ENCODE data around the gene DBX1. TPM values are rescaled to one million over a fixed set of nuclear protein-coding genes. Genes with fewer than 3 reads are reported as not detected.
A peak's percentile ranks its signal among the peaks of the same experiment; 100 is the strongest.

Gene DBX1
- total RNA-seq, 2 donors from 2014 or later = not detected

DNA sequence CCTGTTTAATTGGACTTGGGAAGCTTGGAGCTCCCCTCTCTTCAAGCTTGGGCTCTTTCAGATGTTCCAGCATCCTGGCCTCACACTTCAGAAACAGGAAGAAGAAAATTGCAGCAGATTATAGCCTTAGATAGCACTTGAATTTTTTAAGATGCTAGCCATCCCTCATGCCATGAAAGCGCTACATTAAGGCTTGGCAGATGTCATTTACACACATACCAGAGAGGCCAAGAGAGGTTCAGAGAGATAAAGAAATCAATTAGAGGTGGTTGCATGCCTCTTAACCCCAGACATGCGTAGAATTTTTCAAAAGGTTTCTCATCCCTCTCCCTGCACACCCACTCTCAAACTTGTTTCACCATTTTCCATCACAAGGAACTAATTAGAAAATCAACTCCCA lies 31.9 kb upstream of the DBX1 start:
- no peaks in the 10 kb centered on the region for H3K9me3 Mint-ChIP-seq
- DNase-seq (no peak), ATAC-seq (replicated peaks in 1 of 2) (no peak)
- no peaks in the 10 kb centered on the region for H3K4me1 Mint-ChIP-seq (ENCODE audit: low read depth)
- H3K36me3 Mint-ChIP-seq (ENCODE audit: insufficient read depth in 2 of 2) = no peaks in the 10 kb centered on the region
- H3K27ac Mint-ChIP-seq = no peak overlapping the region
- H3K27me3 Mint-ChIP-seq (ENCODE audit: low read depth) = peaks cover 21% of the 10 kb centered on the region
- H3K4me3 Mint-ChIP-seq = no peak overlapping the region

DNA sequence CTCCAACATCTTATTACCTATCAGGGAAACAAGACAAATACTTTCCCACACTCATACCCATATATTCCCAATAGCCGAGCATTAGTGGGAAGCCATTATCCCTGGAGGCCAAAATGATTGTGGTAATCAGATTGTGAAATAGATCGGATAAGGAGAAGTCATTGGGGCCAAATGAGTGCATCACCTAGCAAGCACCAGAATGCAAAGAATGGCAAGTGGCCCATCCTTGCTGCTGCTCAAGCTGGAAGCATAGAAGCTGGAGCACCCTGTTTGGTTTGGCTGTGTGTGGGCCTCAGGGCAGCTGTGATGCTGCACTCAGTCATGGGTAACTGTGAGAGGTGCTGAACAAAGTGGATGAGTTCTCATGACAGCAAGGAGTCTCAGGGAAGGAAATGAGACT lies 18.7 kb upstream of the DBX1 start:
- Mint-ChIP-seq H3K27ac (no peak overlapping the region), H3K9me3 (peaks cover 0 to 1% of the 10 kb centered on the region in 2 donors), H3K27me3 (ENCODE audit: low read depth) (peaks cover 55% of the 10 kb centered on the region), H3K4me3 (no peak overlapping the region), H3K4me1 (ENCODE audit: low read depth) (no peaks in the 10 kb centered on the region), H3K36me3 (ENCODE audit: insufficient read depth in 2 of 2) (peaks cover 0 to 1% of the 10 kb centered on the region in 2 donors)
- ATAC-seq (replicated peaks in 1 of 2) (no peak), DNase-seq (no peak)

DNA sequence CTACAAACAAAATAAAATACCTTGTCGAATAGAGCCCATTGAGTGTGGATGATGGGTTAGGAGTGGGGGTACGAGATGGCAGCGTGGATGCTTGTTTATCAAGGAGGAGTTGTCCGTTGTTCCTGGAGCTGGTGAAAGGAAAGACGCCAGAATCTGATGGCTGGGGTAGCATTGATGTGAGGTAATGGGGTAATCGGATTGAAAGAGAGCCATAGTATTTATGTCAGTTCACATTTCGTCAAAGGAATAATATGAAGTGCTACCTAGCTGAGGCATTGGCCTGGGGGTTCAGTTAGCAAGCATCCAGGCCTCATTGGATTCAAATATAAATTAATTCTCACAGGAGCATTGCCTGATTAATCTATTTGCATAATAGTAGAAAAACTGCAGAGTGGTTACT lies 16.9 kb upstream of the DBX1 start:
- DNase-seq (no peak), ATAC-seq (replicated peaks in 1 of 2) (no peak)
- Mint-ChIP-seq H3K27me3 (ENCODE audit: low read depth) (peaks cover 54% of the 10 kb centered on the region), H3K9me3 (peaks cover 0 to 1% of the 10 kb centered on the region in 2 donors), H3K4me1 (ENCODE audit: low read depth) (no peaks in the 10 kb centered on the region), H3K4me3 (no peak overlapping the region), H3K27ac (no peak overlapping the region), H3K36me3 (ENCODE audit: insufficient read depth in 2 of 2) (peaks cover 0 to 1% of the 10 kb centered on the region in 2 donors)

DNA sequence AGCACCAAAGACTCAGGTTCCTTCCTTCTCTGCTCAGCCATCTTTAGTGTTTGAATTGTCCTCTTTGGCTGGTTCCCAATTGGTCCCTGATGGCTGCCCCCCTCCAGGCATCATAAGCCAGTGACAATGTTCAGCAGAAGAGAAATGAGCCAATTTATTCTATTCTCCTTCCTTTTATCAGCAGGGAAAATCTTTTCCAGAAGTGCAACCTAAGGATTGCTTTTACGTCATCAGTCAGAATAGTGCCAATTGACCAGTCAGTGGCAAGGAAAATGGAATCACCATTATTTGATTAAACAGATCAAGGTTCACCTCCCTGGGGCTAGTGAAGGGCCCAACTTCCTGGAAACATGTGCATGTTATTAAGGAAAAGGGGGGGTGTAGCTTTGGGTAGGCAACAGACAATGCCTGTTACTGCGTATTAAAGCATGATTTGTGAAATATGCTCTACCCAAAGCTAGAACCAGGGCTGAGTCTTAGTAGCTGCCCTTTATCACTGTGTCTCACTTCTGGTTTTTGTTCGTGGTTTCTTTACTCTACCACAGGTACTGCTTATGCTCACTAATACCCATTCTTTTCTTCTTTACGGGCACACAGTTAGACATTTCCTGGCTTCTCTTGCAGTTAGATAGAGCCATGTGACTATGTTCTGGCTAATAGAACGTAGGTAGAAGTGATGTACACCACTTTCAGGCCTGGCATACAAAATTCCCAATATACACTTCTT lies 12.6 kb upstream of the DBX1 start:
- Mint-ChIP-seq H3K27ac (no peak overlapping the region), H3K27me3 (ENCODE audit: low read depth) (peaks cover 40% of the 10 kb centered on the region), H3K4me3 (no peak overlapping the region), H3K36me3 (ENCODE audit: insufficient read depth in 2 of 2) (peaks cover 0 to 1% of the 10 kb centered on the region in 2 donors), H3K9me3 (peaks cover 0 to 1% of the 10 kb centered on the region in 2 donors), H3K4me1 (ENCODE audit: low read depth) (no peaks in the 10 kb centered on the region)
- DNase-seq (no peak), ATAC-seq (replicated peaks in 1 of 2) (no peak)

DNA sequence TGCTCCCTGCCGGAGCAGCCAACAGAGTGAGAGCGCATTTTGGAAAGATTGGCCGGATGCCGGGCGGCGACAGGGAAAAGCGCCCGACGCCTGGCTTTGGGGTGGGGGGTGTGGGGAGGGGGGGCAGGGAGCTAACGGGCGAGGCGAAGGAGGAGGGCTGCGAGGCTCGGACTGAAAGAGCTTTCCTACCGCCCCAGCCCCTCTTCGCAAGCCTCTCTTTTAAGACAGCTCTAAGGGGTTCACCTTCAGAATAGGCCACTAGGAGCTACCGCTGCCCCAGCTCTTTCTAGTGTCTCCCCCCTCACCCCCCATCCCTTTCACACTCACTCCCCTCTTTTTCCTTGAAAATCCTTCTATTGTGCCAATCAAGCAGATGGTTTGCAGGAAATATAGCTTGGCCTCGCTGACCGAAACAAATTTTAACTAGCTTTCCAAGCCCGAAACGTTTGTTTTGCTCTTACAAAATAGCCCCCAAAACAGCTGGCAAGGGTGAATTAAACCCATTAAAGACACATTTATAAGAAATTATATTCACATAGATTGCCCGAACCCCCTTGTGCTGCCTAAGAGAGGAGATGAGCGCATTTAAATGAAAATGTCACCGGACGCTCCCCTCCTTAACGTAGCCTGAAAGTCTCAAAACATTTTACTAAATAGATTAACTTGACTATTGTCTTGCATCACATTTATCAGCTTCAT lies 3.7 kb upstream of the DBX1 start:
- Mint-ChIP-seq H3K27me3 (ENCODE audit: low read depth) (peaks cover 90% of the 10 kb centered on the region), H3K4me1 (ENCODE audit: low read depth) (peaks cover 21% of the 10 kb centered on the region), H3K9me3 (no peaks in the 10 kb centered on the region), H3K36me3 (ENCODE audit: insufficient read depth in 2 of 2) (peaks cover 3 to 6% of the 10 kb centered on the region in 2 donors), H3K27ac (no peak overlapping the region), H3K4me3 (peak overlapping the region; percentile 79 to 94)
- peak in 1 of 2 donors; percentile 9 for ATAC-seq (replicated peaks in 1 of 2)
- DNase-seq = no peak

DNA sequence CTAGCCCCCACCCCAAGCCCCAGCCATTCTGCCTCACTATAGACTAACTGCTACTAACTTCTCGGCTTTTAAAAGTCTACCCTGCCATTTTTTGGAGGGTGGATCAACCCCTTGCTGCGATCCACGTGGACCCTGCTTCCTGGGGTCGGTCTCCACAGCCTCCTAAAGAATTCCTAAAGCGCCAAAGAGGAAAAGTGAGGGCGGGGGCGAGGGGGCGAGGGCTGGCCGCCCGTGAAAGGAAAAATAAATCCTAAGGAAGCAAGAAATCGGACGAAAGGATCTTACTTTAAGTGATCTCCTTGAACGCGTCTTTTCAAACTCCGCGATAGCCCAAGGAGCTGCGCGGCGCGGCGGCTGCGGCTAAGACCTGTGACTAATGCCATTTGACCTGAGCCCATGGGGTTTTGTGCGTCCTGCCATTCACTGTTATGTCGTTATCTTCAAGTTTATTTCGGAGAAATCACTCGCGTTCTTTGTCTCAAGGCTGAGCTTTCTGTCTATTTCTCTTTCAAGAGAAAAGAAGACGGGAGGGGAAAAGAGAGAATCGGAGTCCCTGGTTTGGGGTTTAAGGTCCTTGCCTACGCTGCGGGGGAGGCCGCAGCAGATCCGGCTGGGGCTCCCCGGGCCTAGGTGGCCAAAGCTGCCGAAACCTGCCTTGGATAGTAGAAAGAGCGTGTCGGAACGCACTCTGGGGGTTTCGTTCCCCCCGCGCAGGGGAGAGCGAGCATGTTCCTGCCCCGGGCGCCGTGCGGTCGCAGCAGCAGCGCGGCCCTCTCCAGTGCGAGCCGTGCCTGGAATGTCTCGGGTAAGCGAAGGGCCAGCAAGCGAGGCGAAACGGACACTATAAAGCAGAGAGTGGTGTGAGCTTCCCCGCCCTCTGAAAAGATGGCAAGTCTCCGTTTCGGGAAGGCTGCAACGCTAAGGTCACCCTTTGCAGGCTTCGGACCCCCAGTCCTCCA lies 2.8 kb upstream of the DBX1 start:
- Mint-ChIP-seq H3K9me3 (no peaks in the 10 kb centered on the region), H3K36me3 (ENCODE audit: insufficient read depth in 2 of 2) (peaks cover 5 to 7% of the 10 kb centered on the region in 2 donors), H3K4me3 (peak overlapping the region; percentile 79 to 94), H3K27ac (peak overlapping the region; percentile 56), H3K4me1 (ENCODE audit: low read depth) (peaks cover 26% of the 10 kb centered on the region), H3K27me3 (ENCODE audit: low read depth) (peaks cover 92% of the 10 kb centered on the region)
- DNase-seq = peak; percentile 38 to 40
- ATAC-seq (replicated peaks in 1 of 2) = peak; percentile 44 to 58

DNA sequence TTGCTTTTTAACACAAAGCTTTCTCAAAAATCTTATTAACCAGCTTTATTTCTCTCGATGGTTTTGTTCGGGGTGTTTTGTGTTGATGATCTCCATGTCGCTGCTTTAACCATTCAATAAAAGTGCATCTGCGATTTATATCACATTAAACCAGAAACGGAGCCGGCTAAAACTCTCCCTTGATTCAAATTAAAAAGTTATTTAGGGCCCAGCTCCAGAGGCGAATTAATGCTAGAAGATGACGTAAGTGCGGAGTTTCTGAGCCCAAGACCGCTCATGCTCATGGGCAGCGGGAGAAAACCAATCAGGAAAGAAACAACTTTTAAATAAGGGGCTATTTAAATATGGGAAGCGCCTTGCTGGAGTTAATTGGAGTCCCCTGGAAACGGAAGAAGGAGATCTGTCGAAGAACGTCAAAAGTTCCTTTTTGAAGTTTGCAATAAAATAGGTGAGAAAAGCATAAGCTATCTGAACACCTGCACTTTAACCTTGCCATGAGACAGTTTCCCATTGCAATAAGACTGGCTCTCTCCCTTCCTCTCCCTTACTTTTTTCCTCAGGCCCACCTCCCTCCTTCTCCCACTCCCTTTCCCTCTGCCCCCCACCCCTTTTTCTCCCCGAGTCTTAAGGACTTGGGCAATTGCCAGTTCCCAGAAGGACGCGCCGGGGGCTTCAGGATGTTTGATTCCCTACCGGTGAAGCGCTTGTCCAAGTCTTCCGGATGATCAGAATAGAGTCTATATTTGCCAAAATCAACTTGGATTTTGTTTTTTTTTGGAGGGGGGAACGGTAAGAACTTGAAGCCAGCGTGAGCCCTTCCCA lies 1.9 kb upstream of the DBX1 start:
- Mint-ChIP-seq H3K27ac (peak overlapping the region; percentile 80), H3K9me3 (no peaks in the 10 kb centered on the region), H3K4me3 (peak overlapping the region; percentile 29 to 55), H3K4me1 (ENCODE audit: low read depth) (peaks cover 34% of the 10 kb centered on the region), H3K36me3 (ENCODE audit: insufficient read depth in 2 of 2) (peaks cover 5 to 7% of the 10 kb centered on the region in 2 donors), H3K27me3 (ENCODE audit: low read depth) (peaks cover 92% of the 10 kb centered on the region)
- DNase-seq (no peak), ATAC-seq (replicated peaks in 1 of 2) (no peak)

DNA sequence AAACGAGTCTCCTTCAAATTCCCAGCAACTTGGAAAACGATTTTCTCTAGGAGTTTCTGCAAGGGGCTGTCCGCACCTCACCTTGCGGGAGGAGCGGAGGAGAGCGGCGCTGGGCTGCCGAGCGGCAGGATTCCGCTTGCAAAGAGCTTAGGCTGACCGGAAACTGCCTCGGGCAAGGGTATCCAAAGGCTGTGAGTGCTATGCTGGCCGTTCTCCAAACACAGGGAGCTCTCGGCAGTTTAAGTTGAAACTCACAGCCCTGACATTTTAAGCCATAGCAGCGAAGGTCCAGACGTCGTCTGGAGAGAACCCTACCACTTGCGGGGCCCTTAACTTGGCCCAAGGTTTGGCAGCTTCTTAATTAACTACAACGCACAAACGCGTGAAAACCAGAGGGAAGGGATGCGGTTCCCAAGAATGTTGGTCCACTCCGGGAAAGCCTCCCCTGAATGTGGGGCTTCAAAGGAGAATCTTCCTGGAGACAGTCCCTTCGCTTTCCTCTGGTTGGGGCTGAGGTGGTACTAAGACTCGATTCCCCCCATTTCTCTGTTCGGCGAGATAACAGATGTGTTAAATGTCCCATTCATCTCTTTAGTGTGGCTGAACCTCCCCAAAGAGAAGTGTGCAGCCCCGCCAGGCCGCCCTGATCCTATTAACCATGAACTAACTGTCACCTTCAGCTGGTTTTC lies 1.1 kb upstream of the DBX1 start:
- Mint-ChIP-seq H3K9me3 (no peaks in the 10 kb centered on the region), H3K36me3 (ENCODE audit: insufficient read depth in 2 of 2) (peaks cover 5 to 7% of the 10 kb centered on the region in 2 donors), H3K4me1 (ENCODE audit: low read depth) (peaks cover 35% of the 10 kb centered on the region), H3K27me3 (ENCODE audit: low read depth) (peaks cover 87% of the 10 kb centered on the region), H3K4me3 (peak overlapping the region in 1 of 2 donors; percentile 55), H3K27ac (peak overlapping the region; percentile 80)
- ATAC-seq (replicated peaks in 1 of 2) (no peak), DNase-seq (no peak)

DNA sequence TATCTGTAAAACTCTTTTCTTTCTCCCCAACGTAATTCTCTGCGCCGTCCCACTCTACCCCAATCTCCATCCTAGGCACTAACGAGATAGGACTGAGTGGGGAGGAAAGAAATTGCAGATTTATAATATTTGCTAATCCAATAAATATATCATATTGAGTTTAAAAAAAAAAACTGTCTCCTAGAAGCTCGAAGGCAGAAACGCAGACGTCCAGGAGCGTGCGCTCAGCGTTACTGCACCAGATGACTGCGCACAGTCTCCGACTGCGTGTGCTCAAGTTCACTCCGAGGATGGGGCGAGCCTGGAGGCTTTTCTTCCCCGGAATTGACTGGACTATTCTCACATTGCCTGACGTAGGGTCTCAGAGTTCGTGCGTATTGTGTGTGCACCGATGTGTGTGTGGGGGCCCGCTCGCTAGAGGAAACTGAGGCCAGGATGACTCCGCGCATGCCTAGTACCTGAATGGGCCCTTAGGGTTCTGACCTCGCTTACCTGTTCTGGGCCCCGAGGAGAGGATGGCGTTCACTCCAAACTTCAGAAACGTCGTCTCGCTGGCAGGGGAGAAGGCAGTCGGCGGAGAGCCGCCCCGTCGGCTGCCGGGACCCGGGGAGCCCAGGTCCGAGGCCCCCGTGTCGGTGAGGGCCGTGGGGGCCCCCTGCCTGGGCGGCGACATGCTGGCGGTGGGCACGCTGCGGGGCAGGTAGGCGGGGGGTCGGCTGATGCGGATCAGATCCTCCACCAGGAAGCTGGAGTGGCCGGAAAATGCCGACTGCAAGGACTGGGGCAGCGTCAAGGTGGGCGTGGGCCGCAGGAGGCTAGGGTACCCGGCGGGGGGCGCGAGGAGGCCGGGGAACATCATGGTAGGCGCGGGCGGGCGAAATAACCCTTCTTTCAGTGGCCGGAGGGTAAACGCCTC lies 551 bp downstream of the DBX1 start:
- DNase-seq (no peak), ATAC-seq (replicated peaks in 1 of 2) (no peak)
- Mint-ChIP-seq H3K27me3 (ENCODE audit: low read depth) (peaks cover 84% of the 10 kb centered on the region), H3K9me3 (no peaks in the 10 kb centered on the region), H3K4me3 (peak overlapping the region in 1 of 2 donors; percentile 14), H3K4me1 (ENCODE audit: low read depth) (peaks cover 39% of the 10 kb centered on the region), H3K27ac (peak overlapping the region; percentile 35), H3K36me3 (ENCODE audit: insufficient read depth in 2 of 2) (peaks cover 5 to 6% of the 10 kb centered on the region in 2 donors)

DNA sequence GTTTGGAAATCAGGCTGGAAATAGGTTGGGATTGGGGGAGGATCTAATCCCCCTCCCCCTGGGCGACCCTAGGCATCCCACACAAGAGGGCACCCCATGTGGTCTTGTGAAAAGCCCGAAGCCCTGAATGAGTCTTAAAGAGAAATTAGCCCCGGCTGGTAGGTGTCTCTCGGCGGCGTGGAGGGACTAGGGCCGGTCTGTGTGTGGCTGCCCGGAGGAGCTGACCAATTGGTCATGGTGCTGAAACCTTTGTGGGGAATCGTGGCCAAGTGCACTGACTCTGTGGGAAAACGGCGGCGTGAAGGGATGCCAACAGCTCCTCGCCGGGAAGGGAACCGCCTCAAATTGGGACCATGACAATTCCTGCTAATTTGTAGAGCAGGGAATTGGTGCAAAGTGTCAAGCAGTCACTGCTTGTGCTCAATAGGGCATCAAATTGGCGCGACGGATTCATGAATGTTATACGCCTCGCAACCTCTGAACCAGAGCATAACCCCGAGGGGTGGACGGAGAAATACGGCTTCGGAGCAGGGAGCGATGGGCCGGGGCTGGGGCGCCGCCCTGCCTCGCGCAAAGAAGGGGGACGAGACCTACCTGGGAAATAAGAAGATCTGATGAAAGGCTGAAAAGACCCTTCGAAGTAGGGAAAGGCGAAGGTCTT lies 1.5 kb downstream of the DBX1 start:
- Mint-ChIP-seq H3K27ac (peak overlapping the region; percentile 66), H3K4me3 (peak overlapping the region; percentile 20 to 47), H3K9me3 (no peaks in the 10 kb centered on the region), H3K27me3 (ENCODE audit: low read depth) (peaks cover 77% of the 10 kb centered on the region), H3K36me3 (ENCODE audit: insufficient read depth in 2 of 2) (peaks cover 5 to 6% of the 10 kb centered on the region in 2 donors), H3K4me1 (ENCODE audit: low read depth) (peaks cover 39% of the 10 kb centered on the region)
- DNase-seq = peak in 1 of 2 donors; percentile 23
- no peak for ATAC-seq (replicated peaks in 1 of 2)

DNA sequence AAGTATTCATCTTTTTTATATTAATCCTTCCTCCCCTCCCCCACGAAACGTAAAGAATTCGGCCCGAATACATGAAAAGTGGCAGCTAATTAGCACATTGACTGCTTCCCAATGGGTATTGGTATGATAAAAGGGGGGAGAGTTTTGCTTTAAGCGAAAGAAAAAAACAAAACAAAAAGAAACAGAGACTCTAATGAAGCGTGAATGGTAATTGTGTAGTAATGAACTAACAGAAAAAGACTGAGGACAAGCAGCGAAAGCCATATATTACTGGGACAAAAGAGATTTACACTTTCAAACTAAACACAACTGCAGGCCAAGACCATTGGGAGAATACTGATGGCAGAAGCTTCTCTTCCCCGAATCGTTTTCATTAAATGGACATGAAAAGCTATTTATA lies 2.5 kb downstream of the DBX1 start:
- peaks cover 30% of the 10 kb centered on the region for H3K4me1 Mint-ChIP-seq (ENCODE audit: low read depth)
- H3K27me3 Mint-ChIP-seq (ENCODE audit: low read depth) = peaks cover 72% of the 10 kb centered on the region
- H3K9me3 Mint-ChIP-seq = no peaks in the 10 kb centered on the region
- DNase-seq (no peak), ATAC-seq (replicated peaks in 1 of 2) (no peak)
- peaks cover 2 to 5% of the 10 kb centered on the region in 2 donors for H3K36me3 Mint-ChIP-seq (ENCODE audit: insufficient read depth in 2 of 2)
- H3K4me3 Mint-ChIP-seq = peak overlapping the region; percentile 77 to 87
- H3K27ac Mint-ChIP-seq = peak overlapping the region; percentile 50

Data from activated T-cell treated with anti-CD3 and anti-CD28 coated beads, Interleukin-2, amount 50 U/mL, for 72 hours (primary cell).